Activated CD8-positive, alpha-beta memory T cell treated with anti-CD3 and anti-CD28 coated beads, Interleukin-2, amount 50 U/mL, for 24 hours (primary cell): ENCODE results near the gene ZNF735.
"Not testable (repeated sequence)": the region's sequence is repeated elsewhere in the genome, so short reads cannot be mapped to it uniquely, and the experiment has no call there.

Experiments used
- DNase-seq: peaks from one replicate; pipeline ENCODE4 v3.0.0-alpha.2; 2020; ENCODE audit errors: extremely low read depth

The ZNF735 gene

DNA sequence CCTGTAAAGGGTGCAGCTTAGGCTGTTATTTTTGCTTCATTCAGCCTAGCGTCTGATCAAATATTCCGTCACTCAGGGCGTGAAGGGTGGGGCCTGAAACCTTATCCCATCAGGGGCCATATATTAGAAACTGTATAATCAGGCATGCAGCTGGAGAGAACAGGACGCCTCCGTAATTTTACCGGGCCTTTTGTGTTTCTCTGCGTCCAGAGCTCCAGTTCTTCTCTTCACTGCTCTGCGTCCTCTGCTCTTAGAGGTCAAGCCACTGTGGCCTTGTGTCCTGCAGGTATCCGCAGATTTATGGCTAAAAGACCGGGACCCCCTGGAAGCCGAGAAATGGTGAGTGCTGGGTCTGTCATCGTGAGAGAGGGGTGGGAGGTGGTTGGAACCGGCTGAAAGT lies at the start of gene ZNF735:
Gene ZNF735 (plus strand): TSS at position 301 of the 400 bp plus-strand sequence. CDS start 0 bp downstream, at position 301.
- DNase-seq: no peak

DNA sequence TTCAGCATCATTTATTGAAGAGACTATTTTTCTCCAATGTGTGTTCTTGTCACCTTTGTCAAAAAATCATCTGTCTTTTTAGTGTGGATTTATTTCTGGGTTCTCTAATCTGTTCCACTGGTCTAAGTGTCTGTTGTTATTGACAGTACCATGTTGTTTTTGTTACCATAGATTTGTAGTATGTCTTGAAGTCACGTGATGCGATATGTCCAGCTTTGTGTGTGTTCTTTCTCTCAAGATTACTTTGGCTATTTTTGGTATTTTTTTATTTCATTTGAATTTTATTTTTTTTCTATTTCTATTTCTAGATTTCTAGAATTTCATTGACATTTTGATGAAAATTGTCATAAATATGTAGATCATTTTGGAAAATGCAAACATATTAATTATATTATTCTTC lies 36.0 kb upstream of the ZNF735 start:
- not testable (repeated sequence) for DNase-seq

DNA sequence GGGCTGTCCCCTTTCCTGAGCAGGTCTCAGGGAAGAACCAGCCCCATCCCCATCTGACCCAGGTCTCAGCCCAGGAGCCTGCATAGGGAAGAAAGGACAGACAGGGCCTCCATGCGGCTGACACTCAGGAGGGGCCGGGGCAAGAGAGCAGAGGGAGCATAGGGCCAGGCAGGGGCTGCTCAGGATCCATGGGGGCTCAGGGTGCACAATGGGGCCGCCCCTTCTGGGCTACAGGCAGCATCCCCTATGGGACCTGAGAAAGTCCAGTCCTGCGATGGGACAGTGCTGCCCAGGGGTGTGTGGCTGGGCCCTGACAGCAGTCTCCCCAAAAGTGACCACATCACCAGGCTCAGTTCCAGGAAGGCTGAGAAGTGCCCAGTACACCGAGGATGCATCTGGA lies 32.7 kb upstream of the ZNF735 start:
- DNase-seq: no peak

DNA sequence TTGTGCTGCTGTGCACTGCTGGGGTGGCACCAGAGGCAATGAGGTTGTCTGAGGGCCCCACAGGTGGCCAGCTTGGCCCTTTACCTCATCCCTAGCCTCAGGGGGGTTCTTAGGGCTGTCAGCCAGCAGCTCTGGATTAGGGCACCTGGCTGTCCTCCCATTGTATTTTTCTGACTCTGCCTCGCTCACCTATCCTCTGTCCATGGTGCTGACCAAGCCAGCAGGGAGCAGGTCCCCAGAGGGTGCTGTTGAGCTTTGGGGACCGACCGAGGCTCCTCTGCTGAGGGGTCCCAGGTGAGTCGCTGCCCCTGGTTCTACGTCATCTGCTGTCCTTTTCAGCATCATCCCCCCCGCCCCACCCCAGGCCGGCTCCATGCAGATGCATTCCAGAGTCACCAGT lies 32.1 kb upstream of the ZNF735 start:
- DNase-seq: no peak

DNA sequence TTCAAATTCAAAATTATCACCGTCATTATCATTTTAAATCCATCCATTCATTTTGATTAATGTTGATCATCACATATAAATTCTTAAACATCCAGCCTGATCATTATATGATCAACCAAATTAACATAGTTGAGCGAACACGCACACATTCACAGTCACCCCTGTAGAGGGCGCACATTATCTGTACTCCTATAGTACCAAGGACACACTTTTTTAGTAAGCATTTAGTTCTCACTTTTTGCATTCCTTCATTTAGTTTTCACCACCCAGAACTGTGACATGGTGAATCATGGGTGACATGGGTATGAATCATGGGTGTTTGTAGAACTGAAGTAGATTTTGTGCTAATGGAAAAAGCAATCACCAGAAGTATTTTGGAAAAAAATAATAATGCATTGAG lies 26.0 kb upstream of the ZNF735 start:
- DNase-seq: no peak

DNA sequence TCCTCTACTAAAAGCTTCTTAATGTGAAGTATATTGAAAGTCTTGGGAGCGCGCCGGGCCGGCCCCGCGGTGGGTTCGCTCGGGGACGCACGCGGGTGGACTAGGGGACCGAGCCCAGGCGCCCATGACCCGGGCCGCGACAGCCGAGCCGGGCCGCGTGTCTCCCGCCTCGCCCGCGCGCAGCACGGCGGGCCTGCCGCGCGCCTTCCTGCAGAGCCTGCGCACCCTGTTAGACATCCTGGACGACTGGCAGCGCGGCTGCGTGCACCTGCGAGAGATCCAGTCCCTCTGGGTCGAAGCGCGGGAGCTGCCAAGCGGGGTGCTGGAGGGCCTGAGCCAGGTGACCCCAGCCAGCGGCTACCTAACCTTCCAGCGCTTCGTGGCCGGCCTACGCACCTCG lies 25.4 kb upstream of the ZNF735 start:
- no peak for DNase-seq

DNA sequence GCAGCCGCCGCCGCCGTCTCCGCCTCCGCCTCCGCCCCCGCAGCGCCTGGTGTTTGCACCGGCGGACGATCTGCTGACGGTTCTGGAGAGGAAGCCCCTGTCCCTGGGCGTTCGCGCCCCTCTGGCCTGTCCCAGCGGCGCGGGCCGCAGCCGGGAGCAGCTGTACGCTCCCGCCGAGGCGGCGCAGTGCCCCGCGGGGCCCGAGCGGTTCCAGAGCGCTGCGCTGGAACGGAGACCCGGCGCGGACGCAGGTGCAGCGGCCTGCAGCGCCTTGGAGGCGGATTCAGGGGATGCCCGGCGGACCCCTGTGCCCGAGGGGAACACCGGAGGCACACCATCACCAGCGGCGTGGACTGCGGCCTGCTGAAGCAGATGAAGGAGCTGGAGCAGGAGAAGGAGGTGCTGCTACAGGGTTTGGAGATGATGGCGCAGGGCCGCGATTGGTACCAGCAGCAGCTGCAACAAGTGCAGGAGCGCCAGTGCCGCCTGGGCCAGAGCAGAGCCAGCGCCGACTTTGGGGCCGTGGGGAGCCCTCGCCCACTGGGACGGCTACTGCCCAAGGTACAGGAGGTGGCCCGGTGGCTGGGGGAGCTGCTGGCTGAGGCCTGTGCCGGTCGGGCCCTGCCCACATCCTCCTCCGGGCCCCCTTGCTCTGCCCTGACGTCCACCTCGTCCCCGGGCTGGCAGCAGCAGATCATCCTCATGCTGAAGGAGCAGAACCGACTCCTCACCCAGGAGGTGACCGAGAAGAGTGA lies 24.8 kb upstream of the ZNF735 start:
- no peak for DNase-seq

DNA sequence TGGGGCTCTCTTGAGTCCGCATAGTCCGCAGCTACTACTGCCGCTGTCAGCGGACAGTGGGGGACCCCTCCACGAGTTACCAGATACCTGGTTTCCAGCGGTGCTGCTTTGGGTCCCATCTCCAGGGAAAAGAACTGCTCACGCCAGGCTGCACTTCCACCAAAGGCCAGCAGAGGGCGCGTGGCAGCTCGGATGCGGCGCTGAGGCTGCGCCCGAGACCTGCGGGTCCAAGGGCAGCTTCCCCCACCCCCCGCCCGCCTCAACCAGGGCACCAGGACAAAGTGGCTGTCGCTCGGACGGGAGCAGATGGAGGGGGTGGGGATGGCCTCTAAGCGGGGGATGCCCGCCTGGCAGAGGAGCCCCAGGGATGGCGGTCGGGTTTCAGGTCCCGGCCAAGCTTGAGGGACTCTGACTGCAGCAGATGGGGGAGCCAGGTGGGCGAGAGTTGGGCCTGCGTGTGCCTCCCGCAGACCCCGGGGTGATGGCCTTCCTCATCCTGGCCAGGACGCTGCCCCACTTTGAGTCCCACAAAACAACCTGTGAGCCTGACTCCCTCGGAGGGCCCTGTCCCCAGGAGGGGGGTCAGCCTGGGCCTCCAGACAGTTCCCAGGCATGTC lies 23.8 kb upstream of the ZNF735 start:
- no peak for DNase-seq

DNA sequence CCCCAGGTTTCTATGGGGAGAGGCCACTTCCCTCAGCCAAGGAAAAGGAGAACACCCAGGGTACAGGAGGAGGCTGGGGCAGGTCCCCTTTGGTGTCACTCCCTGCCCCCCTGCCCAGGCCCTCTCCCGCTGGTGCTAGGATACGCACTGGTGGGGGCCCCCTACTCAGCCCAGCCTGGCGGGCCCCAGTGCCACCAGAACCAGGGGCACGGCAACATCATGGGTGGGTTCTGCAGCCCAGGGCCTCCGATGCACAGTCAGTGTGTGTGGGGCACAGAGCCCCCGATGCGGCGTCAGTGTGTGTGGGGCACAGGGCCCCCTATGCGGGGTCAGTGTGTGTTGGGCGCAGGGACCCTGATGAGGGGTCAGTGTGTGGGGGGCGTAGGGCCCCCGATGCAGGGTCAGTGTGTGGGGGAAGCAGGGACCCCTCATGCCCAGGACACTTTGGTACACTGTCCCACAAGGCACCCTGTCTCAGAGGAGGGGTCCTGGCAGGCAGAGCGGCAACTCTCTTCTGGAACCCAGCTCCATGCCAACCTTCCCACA lies 23.1 kb upstream of the ZNF735 start:
- DNase-seq: no peak

DNA sequence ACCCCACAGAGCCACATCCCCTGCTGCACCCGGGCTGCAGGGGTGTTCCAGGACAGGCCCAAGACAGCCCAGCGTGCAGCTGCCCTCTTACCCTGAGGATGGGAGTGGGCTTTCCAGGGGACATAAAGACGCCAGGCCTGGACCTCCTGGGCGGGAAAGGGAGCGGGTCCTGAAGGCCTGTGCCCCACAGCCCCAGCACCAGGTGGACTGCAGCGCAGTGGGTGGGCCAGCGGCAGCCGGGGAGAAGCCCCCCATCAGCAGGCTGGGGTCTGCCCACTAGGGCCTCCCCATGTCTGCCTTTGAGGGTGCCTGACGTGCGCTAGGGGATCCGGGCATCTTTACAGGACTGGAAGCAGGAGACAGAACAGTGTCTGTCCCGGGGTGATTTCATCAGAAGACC lies 22.6 kb upstream of the ZNF735 start:
- no peak for DNase-seq

DNA sequence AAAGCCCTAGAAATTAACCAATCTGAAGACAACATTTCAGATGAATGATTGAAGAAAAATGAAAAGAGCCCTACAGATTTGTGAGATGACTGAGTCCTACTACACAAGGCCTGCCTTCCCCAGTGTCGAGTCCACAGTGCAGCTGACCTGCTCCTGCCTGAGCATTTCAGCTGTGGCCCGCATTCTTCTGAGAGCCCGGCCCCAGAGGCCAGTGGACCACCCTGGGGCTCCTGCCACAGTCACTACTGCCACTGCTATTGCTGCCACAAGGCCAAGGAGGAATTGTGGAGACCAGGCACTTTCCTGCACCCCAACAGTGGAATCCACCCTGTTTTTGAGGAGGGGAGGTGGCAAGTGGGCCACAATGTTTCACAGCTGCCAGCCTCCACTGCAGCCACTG lies 19.6 kb upstream of the ZNF735 start:
- no peak for DNase-seq

DNA sequence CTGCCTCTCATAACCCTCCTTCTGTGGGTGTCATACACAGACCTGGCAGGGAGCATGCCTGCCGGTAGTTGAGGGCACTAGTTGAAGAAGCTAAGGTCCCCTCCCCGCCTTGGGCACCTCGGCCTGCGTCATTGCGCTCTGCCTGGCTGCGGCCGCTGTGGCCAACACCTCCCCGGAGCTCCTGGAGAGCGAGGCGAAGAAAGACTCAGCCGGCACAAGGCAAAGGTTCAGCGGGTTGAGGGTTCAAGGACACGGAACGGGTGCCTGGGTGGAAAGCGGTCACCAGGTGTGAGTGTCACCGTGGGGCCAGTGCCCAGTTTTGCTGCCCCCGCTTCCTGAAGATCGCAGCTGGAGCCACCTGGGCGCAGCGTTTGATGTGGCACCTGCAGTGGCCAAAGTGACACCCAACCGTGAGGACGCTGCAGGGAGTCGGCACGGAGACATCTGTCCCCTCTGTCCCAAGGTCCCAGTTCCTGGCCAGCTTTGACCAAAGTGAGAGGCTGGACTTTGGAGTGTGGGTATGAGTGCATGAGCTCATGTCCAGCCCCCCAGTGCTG lies 14.8 kb upstream of the ZNF735 start:
- DNase-seq: no peak

DNA sequence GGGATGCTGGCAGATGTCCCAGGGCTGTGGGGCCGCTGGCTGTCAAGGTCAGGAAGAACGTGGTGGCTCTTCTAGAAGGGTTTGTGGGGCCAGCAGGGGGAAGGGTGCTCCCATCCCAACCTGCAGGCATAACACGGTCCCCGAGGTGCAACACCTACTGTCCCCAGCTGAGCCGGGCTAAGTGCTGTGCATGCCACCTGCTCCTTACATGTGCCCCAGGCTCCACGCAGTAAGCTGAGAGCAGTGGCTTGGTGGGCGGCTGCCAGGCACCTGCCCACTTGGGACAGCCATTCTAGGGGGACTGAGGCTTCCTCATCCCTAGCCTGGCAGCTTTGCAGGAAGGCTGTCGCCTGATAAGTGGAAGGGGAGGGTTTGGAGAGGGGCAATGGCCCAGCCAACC lies 14.2 kb upstream of the ZNF735 start:
- no peak for DNase-seq

DNA sequence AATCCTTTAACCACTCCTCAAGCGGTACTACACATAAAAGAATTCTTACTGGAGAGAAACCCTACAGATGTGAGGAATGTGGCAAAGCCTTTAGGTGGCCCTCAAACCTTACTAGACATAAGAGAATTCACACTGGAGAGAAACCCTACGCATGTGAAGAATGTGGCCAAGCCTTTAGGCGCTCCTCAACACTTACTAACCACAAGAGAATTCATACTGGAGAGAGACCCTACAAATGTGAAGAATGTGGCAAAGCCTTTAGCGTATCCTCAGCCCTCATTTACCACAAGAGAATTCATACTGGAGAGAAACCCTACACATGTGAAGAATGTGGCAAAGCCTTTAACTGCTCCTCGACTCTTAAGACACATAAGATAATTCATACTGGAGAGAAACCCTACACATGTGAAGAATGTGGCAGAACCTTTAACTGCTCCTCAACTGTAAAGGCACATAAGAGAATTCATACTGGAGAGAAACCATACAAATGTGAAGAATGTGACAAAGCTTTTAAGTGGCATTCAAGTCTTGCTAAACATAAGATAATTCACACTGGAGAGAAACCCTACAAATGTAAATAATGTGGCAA lies 12.8 kb downstream of the ZNF735 start:
- DNase-seq: not testable (repeated sequence)

DNA sequence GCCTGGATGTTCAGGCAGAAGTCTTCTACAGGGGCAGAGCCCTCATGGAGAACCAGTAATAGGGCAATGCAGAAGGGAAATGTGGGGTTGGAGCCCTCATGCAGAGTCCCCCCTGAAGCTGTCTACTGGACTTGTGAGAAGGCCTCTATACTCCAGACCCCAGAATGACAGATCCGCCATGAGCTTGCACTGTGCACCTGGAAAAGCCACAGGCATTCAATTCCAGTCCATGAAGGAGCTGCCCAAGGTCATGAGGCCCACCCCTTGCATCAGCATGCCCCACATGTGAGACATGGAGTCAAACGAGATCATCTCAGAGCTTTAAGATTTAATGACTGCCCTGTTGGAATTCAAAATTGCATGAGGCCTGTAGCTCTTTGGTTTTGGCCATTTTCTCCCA lies 16.4 kb downstream of the ZNF735 start:
- no peak for DNase-seq

DNA sequence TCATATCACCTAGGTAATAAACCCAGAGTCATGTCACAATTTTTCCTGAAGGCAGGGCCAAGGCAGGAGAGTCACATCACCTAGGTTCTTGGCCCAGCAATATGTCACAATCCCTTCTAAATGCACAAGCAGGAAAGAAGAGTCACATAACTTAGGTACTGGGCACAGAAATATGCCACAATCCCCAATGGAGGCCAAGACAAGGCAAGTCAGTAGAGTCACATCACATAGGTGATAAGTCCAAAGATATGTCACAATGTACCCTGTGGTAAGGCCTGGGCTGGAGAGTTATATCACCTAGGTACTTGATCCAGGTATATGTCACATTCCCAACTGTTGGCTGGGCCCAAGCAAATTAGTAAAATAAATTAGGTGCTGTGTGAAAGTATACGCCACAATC lies 21.2 kb downstream of the ZNF735 start, which contains the start of gene ZNF679:
Gene ZNF679 (plus strand): TSS at position 301 of the 400 bp plus-strand sequence. CDS start 20,644 bp downstream, outside the sequence.
- DNase-seq: not testable (repeated sequence)

DNA sequence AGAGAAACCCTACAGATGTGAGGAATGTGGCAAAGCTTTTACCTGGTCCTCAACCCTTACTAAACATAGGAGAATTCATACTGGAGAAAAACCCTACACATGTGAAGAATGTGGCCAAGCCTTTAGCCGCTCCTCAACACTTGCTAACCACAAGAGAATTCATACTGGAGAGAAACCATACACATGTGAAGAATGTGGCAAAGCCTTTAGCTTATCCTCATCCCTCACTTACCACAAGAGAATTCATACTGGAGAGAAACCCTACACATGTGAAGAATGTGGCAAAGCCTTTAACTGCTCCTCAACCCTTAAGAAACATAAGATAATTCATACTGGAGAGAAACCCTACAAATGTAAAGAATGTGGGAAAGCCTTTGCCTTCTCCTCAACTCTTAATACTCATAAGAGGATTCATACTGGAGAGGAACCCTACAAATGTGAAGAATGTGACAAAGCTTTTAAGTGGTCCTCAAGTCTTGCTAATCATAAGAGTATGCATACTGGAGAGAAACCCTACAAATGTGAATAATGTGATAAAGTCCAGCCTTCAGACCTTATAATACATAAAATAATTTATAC lies 59.4 kb downstream of the ZNF735 start:
- no peak for DNase-seq
